ENCODE measurements around the gene OTUB2.

OTUB2 gene

DNA sequence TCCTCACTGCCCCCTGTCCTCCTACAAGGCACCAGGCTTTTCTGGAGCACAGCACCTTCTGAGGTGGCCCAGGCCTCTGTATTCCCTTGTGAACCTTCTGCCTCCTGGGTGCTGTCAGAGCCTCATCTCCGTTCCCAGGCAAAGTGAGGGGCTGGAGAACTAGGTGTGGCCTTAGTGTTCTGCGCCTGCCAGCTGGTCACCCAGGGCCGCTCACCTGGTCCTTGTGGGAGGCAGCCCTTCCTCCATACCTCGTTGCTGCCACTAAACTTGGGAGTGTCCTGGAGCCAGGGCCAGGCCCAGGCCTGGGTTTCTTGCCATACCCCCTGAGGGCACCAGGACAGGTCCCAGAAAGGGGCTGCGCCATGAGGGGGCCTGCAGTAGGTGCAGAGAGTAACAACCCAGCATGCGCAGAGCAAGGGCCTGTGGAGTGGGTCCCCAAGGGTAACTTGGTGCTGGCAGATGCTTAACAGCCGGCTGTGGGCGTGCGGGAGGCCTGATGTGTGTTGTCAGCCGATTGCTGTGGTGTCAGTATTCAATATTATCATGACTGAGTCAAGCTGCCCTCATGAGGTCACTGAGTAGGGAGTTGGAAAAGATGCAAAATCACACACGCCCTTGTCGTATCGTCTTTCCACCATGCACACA is 17.1 kb downstream of the OTUB2 start:
- DNase-seq: no peak

DNA sequence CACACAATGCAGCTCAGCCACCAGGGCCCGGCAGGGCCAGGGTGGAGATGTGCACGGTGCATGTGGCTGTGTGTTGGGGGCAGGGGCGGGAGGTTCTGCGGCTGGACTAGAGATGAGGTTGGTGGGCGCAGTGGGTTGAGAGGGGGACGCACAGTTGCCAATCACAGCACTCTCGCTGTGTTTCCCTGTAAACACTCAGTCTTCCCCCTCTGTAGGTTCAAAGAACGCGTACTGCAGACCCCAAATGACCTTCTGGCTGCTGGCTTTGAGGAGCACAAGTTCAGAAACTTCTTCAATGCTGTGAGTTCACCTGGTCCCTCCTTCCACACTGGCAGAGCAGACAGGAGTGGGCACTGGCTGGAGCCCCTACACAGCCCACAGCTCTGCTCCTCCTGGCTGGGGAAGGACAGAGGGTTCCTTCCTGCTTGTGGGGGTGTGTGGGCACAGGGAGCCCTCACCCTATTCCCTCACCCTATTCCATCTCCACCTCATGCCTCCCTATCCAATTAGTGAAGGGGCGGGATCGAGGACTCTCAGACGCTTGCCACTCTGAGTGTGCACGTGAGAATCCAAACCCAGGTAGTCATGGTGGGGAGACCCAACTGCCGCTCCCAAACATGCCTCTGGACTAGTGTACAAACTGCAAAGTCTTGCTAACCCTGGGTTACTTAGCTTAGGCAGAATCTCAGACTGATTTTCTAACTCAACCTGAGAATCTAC is 17.8 kb downstream of the OTUB2 start:
- DNase-seq: no peak

DNA sequence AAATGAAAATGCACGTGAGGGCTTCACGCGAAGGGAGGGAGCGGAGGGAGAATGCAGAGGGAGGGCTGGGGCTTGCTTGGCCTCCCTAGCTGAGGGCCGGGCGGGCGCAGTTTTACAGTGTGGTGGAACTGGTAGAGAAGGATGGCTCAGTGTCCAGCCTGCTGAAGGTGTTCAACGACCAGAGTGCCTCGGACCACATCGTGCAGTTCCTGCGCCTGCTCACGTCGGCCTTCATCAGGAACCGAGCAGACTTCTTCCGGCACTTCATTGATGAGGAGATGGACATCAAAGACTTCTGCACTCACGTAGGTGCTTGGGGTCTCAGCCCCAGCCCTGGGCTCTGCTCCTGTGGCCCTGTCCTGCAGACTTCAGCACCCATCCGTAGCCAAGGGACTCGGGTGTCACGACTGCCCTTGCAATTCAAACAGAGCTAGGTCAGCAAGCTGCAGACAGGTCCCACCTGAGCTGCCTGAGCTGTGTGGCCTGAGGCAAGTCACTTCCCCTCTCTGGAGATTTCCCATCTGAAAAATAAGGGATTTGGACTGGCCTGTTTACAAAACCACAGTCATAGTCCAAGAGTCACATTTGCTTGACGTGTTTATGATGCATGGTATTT is 18.4 kb downstream of the OTUB2 start:
- DNase-seq: no peak

DNA sequence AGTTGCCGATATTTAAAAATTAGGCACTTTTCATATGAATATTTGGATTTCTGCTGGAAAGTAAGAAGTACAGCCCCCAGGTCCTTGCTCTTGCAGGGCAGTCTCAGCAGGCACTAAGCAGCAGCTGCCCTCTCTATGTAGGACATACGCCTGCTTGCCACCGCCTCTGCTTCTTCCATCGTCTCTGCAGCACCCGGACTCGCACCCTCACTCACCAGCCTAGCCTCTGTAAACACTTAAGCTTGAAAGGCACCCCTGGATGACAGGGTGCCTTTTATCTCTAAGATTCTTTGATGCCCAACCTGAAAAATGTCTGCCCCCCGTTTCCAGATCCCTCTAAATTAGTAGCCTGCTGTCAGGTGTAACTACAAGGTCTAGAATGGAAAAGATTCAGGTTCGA is 19.0 kb downstream of the OTUB2 start:
- DNase-seq: no peak

- no peak for DNase-seq
Observed at GRCh38 chr14:94045563-94046345, 19.6 kb downstream of the OTUB2 start.

DNA sequence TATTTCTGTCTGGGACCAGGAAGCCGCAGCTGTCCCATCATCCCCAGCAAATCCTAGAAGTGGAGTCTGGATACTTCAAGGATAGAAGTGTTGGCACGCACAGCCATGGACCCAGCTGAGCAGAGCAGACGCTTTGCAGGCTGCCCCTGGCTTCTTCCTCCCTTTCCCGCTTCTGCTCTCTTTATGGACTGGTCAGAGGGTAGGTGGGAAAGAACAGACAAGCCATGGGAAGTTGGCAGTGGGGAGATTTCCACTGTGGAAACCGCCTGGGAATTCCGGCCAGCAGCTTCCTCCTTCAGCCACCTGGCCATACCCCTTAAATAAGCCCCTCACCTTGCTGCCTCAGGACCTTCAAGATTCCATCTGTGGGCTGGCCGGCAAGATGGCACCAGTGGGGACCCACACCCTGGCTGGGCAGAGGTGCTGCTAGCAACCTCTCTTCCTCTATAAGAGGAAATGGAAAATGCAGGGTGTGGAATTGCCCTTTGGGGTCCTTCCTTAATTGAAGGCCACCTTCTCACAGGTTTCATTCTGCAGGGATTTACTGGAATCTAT is 20.6 kb downstream of the OTUB2 start:
- no peak for DNase-seq

- DNase-seq: no peak
Observed at GRCh38 chr14:94047581-94047980, 21.4 kb downstream of the OTUB2 start.

GRCh38 chr14:94048691-94049624 is 22.8 kb downstream of the OTUB2 start:
- DNase-seq: peak; percentile 16

DNA sequence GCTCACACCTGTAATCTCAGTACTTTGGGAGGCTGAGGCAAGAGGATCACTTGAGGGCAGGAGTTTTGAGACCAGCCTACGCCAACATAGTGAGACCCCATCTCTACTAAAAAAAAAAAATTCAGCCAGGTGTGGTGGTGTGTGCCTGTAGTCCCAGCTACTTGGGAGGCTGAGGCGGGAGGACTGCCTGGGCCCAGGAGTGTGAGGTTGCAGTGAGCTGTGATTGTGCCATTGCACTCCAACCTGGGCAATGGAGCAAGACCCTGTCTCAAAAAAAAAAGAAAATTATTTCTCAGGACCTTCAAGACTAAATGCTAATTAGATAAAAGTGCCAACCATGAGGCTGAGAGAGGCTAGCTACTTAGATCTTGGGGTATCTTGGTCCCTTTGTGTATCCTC is 23.5 kb downstream of the OTUB2 start:
- no peak for DNase-seq

DNA sequence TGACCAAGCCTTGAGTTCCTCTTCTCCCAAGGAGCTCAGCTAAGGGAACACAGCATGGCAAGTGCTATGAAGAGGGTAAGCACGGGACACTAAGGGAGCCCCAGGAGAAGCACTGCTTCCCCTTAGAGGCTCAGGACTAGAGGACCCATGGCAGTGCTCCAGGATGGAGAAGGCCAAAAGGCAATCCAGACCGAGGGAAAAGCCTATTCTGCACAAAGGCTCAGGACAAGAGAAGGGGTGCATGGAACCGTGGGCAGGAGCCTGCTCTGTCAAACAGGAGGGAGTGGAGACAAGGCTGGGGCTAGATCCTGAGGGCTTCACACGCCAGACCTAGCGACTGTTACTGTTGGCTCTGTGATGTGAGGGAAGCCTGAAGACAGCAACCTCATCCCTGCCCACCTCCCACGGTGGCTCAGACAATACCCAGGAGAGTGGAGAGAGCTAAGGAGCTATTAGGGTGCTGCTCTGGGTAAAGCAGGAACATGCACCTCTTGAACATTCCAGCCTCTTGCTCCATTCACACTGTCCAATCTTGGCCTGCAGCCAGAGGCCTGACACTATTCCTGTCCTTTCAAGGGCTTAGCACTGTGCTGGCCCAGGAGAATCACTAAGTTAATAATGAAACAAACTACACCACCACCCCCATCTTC is 24.2 kb downstream of the OTUB2 start:
- peak; percentile 19 for DNase-seq

DNA sequence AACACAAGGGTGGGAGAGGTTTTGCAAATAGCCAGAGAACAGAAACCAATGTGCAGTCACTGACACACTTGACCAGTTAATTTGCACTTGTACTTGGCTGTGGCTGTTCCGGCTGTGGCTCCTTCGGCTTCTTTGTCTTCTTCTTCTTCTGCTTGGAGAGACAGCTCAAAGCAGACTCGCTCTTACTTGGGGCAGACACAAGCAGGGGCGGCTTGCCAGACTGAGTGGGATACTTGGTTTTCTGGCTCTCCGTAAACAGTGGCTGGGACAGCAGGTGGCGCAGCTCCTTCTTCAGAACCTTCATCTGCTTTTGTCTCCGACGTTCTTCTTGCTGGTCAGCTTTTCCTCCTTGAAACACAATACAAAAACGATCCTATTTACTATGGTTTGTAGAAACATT is 25.0 kb downstream of the OTUB2 start:
- DNase-seq: peak; percentile 57

- no peak for DNase-seq
Observed at GRCh38 chr14:94051779-94052178, 25.6 kb downstream of the OTUB2 start.

DNA sequence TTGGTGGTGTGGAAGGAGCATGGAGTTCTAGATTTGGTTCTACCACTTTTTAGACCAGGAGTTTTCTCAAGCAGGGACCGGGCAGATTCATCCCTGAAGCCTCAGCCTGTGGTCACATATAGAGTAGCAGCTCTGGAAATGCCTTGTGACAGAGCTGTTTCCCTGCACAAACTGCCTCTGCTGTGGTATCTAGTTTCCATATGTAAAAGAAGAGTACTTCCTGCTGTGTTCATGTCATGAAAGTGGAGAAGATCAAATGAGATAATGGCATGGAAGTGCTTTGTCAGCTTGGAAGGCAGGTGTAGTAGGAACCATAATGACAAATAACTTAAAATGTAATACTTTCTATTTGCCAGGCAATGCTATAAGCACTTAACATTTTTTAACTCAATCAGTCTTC is 26.1 kb downstream of the OTUB2 start:
- peak; percentile 9 for DNase-seq

DNA sequence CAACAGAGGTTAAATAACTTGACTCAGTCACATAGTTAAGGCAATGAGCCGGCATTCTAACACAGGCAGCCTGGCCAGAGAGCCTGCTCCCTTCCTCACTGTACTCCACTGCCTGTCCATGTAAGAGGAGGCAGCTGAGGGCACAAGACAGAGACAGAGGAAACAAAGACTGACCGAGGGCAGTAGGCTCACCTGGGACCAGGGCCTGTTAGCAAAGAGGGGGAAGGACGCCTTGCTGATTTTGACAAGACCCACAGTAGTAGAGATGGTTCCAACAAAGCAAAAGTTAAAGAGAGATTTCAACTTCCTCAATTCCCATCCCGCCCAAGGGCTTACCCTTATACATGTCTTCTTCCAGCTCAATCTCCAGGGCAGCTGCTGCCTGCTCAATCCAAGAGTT is 26.5 kb downstream of the OTUB2 start:
- DNase-seq: no peak

GRCh38 chr14:94054401-94054800 is 28.3 kb downstream of the OTUB2 start:
- DNase-seq: no peak

DNA sequence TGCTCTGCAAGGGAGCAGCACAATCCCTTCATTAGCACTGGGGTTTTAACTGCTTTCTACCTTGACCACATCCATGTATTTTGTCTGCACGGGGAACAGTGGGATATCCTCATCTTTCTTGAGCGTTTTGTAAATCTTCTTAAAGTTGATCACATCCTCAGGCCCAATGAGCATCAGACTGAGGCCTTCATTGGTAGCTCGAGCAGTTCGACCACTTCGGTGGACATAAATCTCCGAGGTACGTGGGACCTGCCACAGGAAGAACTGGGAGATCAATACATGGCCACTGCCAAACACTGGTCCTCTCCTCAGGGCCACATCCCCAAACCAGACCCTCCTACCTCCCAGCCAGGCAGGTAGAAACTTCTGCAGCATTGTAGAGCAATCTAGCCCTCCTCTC is 28.8 kb downstream of the OTUB2 start:
- peak; percentile 11 for DNase-seq

GRCh38 chr14:94056579-94057308 is 30.6 kb downstream of the OTUB2 start:
- no peak for DNase-seq

DNA sequence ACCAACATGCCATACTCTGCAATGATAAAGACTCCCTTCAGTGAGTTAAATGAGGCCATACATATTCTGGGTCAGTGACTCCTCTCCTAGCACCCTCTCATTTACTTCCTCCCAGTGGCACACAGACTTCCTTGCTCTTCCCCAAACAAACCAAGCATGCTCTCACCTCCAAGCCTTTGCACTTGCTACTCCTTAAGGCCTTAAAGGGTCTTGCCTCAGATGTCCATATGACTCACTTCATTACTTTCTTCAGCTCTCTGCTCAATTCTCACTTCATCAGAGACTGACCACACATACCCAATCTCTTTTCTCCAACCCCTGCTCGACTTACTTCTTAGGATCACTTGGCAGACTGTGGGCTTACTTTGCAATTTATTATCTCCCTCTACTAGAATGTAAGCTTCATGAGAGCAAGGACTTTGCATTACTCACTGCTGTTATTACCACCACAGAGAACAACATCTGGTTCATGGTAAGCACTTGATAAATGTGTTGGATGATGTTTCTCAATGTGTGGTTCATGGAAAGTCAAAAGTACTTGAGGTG is 32.1 kb downstream of the OTUB2 start:
- DNase-seq: no peak

DNA sequence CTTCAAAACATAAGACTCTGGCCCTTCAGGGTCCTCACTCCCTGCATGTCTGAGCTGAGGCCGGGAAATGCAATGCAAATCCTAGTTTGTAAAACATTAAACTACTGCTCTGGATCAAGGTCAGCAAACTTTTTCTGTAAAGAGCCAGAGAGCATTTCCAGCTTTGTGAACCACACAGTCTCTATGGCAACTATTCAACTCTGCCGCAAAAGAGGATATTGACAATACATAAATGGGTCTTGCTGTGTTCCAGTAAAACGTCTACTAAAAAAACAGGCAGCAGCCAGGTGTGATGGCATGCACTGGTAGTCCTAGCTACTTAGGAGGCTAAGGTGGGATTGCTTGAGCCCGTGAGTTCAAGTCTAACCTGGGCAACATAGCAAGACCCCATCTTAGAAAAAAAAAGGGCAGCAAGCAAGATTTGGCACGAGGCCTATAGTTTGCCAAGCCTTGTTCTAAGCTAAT is 32.6 kb downstream of the OTUB2 start:
- DNase-seq: no peak

GRCh38 chr14:94059998-94060397 is 33.9 kb downstream of the OTUB2 start:
- DNase-seq: no peak
